ENCODE results near the gene INO80D.

The INO80D gene

GRCh38 chr2:206063635-206064034 is 22.3 kb downstream of the INO80D start:
- POLR2A ChIA-PET = no interaction called here
- TF ChIP-seq, protein P1, sequence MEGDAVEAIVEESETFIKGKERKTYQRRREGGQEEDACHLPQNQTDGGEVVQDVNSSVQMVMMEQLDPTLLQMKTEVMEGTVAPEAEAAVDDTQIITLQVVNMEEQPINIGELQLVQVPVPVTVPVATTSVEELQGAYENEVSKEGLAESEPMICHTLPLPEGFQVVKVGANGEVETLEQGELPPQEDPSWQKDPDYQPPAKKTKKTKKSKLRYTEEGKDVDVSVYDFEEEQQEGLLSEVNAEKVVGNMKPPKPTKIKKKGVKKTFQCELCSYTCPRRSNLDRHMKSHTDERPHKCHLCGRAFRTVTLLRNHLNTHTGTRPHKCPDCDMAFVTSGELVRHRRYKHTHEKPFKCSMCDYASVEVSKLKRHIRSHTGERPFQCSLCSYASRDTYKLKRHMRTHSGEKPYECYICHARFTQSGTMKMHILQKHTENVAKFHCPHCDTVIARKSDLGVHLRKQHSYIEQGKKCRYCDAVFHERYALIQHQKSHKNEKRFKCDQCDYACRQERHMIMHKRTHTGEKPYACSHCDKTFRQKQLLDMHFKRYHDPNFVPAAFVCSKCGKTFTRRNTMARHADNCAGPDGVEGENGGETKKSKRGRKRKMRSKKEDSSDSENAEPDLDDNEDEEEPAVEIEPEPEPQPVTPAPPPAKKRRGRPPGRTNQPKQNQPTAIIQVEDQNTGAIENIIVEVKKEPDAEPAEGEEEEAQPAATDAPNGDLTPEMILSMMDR (IDR thresholded peaks at IDR 0.05; ENCODE audit: insufficient read depth, low read length, missing control alignments) = no peak
- no peak overlapping the region for H3K4me3 ChIP-seq (ENCODE audit: low read depth, low read length)
- no peak for DNase-seq (ENCODE audit: low read depth, low spot score)
- CTCF ChIA-PET = no interaction called here

DNA sequence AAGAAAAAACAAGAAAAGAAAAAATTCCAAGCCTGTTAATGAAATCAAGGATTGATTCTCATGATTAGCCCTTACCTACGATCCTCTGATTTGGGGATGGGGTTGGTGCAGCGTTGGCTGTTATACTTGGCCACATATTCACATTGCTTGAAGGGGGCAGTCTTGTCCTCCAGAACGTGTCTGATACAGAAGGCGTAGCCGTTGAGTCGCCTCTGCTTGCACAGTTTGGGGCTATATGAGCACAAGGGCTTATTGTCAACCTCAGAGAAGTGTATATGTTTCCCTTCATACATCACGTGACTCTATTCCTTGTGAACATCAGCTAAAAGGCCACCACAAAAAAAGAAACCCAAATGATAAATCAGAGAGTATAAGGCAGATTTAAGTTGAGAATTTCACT is 23.2 kb downstream of the INO80D start:
- no peak overlapping the region for H3K4me3 ChIP-seq (ENCODE audit: low read depth, low read length)
- ChIA-PET CTCF (no interaction called here), POLR2A (no interaction called here)
- DNase-seq (ENCODE audit: low read depth, low spot score) = no peak
- TF ChIP-seq, protein P1 (IDR thresholded peaks at IDR 0.05; ENCODE audit: insufficient read depth, low read length, missing control alignments) = no peak

GRCh38 chr2:206056286-206056685 is 29.7 kb downstream of the INO80D start:
- TF ChIP-seq, protein P1 (IDR thresholded peaks at IDR 0.05; ENCODE audit: insufficient read depth, low read length, missing control alignments) = no peak

GRCh38 chr2:206054952-206055351 is 31.0 kb downstream of the INO80D start:
- TF ChIP-seq, protein P1 (IDR thresholded peaks at IDR 0.05; ENCODE audit: insufficient read depth, low read length, missing control alignments) = no peak
- no peak overlapping the region for H3K4me3 ChIP-seq (ENCODE audit: low read depth, low read length)
- CTCF ChIA-PET = interaction anchor here (2.3 kb wide), 1 partner anchor 17 kb away, joined by 5 read pairs; no protein-coding TSS in a partner anchor
- POLR2A ChIA-PET = no interaction called here
- DNase-seq (ENCODE audit: low read depth, low spot score) = no peak

More at GRCh38 chr2:206056286-206056685, 29.7 kb downstream of the INO80D start:
- no peak overlapping the region for H3K4me3 ChIP-seq (ENCODE audit: low read depth, low read length)
- CTCF ChIA-PET = no interaction called here
- DNase-seq (ENCODE audit: low read depth, low spot score) = no peak
- POLR2A ChIA-PET = no interaction called here

DNA sequence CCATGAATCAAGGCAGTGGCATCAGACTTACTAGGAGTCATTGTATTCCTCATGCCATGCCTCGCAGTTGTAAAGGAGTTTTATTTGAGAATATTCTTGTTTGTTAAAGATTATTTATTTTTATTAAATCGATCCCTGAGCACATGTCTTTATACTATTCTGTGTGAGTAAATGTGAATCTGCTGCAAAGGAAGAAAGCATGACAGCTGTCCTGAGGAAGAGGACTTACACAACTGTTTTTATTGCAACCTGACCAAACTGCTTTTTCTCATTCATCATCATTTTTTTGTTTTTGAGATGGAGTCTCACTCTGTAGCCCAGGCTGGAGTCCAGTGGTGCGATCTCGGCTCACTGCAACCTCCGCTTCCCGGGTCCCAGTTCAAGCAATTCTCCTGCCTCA is 34.1 kb downstream of the INO80D start:
- no peak for DNase-seq (ENCODE audit: low read depth, low spot score)
- TF ChIP-seq, protein P1 (IDR thresholded peaks at IDR 0.05; ENCODE audit: insufficient read depth, low read length, missing control alignments) = no peak
- CTCF ChIA-PET = no interaction called here
- POLR2A ChIA-PET = no interaction called here
- no peak overlapping the region for H3K4me3 ChIP-seq (ENCODE audit: low read depth, low read length)

- H3K4me3 ChIP-seq (ENCODE audit: low read depth, low read length) = no peak overlapping the region
- ChIA-PET CTCF (no interaction called here), POLR2A (no interaction called here)
- TF ChIP-seq, protein P1 (IDR thresholded peaks at IDR 0.05; ENCODE audit: insufficient read depth, low read length, missing control alignments) = no peak
- DNase-seq (ENCODE audit: low read depth, low spot score) = no peak
These were observed 36.6 kb downstream of the INO80D start for GRCh38 chr2:206049392-206049791.

Measured in AG04449 (cell line).